Transverse colon (tissue), 4 donors: Measurements from ENCODE around the gene RNF150. TPM values are rescaled to one million over a fixed set of nuclear protein-coding genes. Genes with fewer than 3 reads are reported as not detected.

Experiments used
- DNase-seq: peaks from one replicate; pipeline ENCODE4 v3.0.0-alpha.2; 2019
- H3K27ac ChIP-seq, 4 donors: fragments of 200-600 bp; sonication (generic); 2 replicates each; pipeline ENCODE4 v1.5.1; 2016 to 2018; ENCODE audit warnings: inconsistent platforms in 4 of 4
- H3K27me3 ChIP-seq: fragments of 200-600 bp; sonication (generic); 2 replicates; pipeline ENCODE4 v1.5.1; 2017; ENCODE audit warnings: inconsistent platforms
- H3K36me3 ChIP-seq, 4 donors: fragments of 200-600 bp; sonication (generic); 2 replicates each; pipeline ENCODE4 v1.5.1; 2017 to 2019; ENCODE audit warnings: inconsistent platforms in 4 of 4
- H3K4me1 ChIP-seq, 4 donors: fragments of 200-600 bp; sonication (generic); 2 replicates each; pipeline ENCODE4 v1.5.1; 2017 to 2020; ENCODE audit warnings: inconsistent platforms in 4 of 4
- H3K4me3 ChIP-seq, 4 donors: fragments of 200-600 bp; sonication (generic); 1 replicate in 1 of 4; 2 replicates in 3 of 4; pipeline versions ENCODE4 v1.5.1 to v1.6.1; 2017 to 2019; ENCODE audit warnings: inconsistent platforms in 4 of 4
- H3K9me3 ChIP-seq, 2 donors: fragments of 200-600 bp; sonication (generic); 2 replicates each; pipeline ENCODE4 v1.5.1; 2017 to 2019; ENCODE audit warnings: inconsistent platforms in 2 of 2
- CTCF ChIP-seq, 5 experiments: fragments of 200-600 bp in 3 of 5; fragments of 450-650 bp in 2 of 5; sonication (generic) in 3 of 5; IDR thresholded peaks; 1 replicate in 2 of 5; 2 replicates in 3 of 5; pipeline ENCODE4 v1.5.1; 2016 to 2017; ENCODE audit warnings: antibody characterized with exemption in 5 of 5, inconsistent platforms in 3 of 5, mild to moderate bottlenecking in 2 of 5, moderate library complexity in 1 of 5
- EP300 ChIP-seq: sonication (generic); formaldehyde crosslinking; IDR thresholded peaks from one replicate; pipeline ENCODE4 v1.6.1; 2017; ENCODE audit warnings: antibody characterized with exemption, low read depth
- POLR2A ChIP-seq: fragments of 450-650 bp; IDR thresholded peaks from one replicate; pipeline ENCODE4 v1.6.1; 2016; ENCODE audit warnings: antibody characterized with exemption, mild to moderate bottlenecking, moderate library complexity
- POLR2AphosphoS5 ChIP-seq, 3 donors: sonication (generic); formaldehyde crosslinking; IDR thresholded peaks; one replicate each; pipeline ENCODE4 v1.6.1; 2016; ENCODE audit warnings: antibody characterized with exemption in 3 of 3
- WGBS, 2 donors: methylation state at CpG; one replicate each; pipeline ENCODE4 v1.1.5; 2018; ENCODE audit warnings: low coverage in 1 of 2; 5-methylcytosine and 5-hydroxymethylcytosine counted together
- in situ Hi-C, 4 donors: fragments of 200-750 bp; cut with MboI; loops; one replicate each; pipeline versions ENCODE4 v1.15.0 to v1.15.1; 2017; ENCODE audit warnings: low sequenced_read_pairs in 3 of 4, low pct_ligation_motif_present in 1 of 4, low pct_unique_long_range_greater_than_20kb in 1 of 4
- intact Hi-C: fragments of 100-400 bp; cut with DNase I; formaldehyde crosslinking; loops from one replicate; pipeline ENCODE4 v1.15.1; 2023; ENCODE audit warnings: low total_unique reads
- total RNA-seq, 4 donors: library from RNA; depleted of rRNA; stranded (reverse); fragments of >200 nt; gene quantifications; one replicate each; pipeline ENCODE4 v1.1.0, GENCODE V29; 2016

RNF150 gene
- total RNA-seq, 4 donors from 2014 or later: 2.8 to 15.3 (median 7.9) TPM

GRCh38 chr4:140849526-140849925, 283.7 kb downstream of the RNF150 start:
- Histone ChIP-seq H3K4me3 (no peak overlapping the region), H3K9me3 (no peaks in the 10 kb centered on the region), H3K36me3 (no peaks in the 10 kb centered on the region), H3K27me3 (no peaks in the 10 kb centered on the region), H3K27ac (no peak overlapping the region), H3K4me1 (peaks cover 0 to 3% (median 0%) of the 10 kb centered on the region in 4 donors)
- TF ChIP-seq CTCF (IDR thresholded peaks at IDR 0.05) (no peak), EP300 (no peak), POLR2A (no peak), POLR2AphosphoS5 (IDR thresholded peaks at IDR 0.05) (no peak)
- no peak for DNase-seq
- in situ Hi-C loops: no loop called here
- intact Hi-C loops: no loop called here
- WGBS, 2 donors: 87 to 88% methylated on average over 1 of the region's 1 CpG

GRCh38 chr4:140846736-140847135, 286.5 kb downstream of the RNF150 start:
- peaks cover 0 to 3% (median 0%) of the 10 kb centered on the region in 4 donors for H3K4me1 ChIP-seq
- TF ChIP-seq POLR2AphosphoS5 (IDR thresholded peaks at IDR 0.05) (no peak), POLR2A (no peak), EP300 (no peak), CTCF (IDR thresholded peaks at IDR 0.05) (no peak)
- no peaks in the 10 kb centered on the region for H3K36me3 ChIP-seq
- H3K9me3 ChIP-seq: no peaks in the 10 kb centered on the region
- H3K4me3 ChIP-seq: no peak overlapping the region
- intact Hi-C loops: no loop called here
- no peak for DNase-seq
- in situ Hi-C loops: no loop called here
- no peaks in the 10 kb centered on the region for H3K27me3 ChIP-seq
- H3K27ac ChIP-seq: no peak overlapping the region

GRCh38 chr4:140844061-140844460, 289.2 kb downstream of the RNF150 start:
- DNase-seq: no peak
- in situ Hi-C loops: no loop called here
- intact Hi-C loops: no loop called here

GRCh38 chr4:140841186-140841585, 292.1 kb downstream of the RNF150 start:
- Histone ChIP-seq H3K4me1 (peaks cover 0 to 4% (median 0%) of the 10 kb centered on the region in 4 donors), H3K27me3 (no peaks in the 10 kb centered on the region), H3K36me3 (no peaks in the 10 kb centered on the region), H3K27ac (no peak overlapping the region), H3K4me3 (no peak overlapping the region), H3K9me3 (no peaks in the 10 kb centered on the region)
- DNase-seq: no peak
- 77 to 84% methylated on average over 2 of the region's 2 CpGs for WGBS, 2 donors
- in situ Hi-C loops (no loop called here), intact Hi-C loops (no loop called here)
- TF ChIP-seq EP300: no peak
- TF ChIP-seq CTCF (IDR thresholded peaks at IDR 0.05): no peak
- TF ChIP-seq POLR2A: no peak
- TF ChIP-seq POLR2AphosphoS5 (IDR thresholded peaks at IDR 0.05): no peak

More at GRCh38 chr4:140844061-140844460, 289.2 kb downstream of the RNF150 start:
- Histone ChIP-seq H3K27ac (no peak overlapping the region), H3K4me3 (no peak overlapping the region), H3K36me3 (no peaks in the 10 kb centered on the region), H3K27me3 (no peaks in the 10 kb centered on the region), H3K4me1 (peaks cover 0 to 4% (median 0%) of the 10 kb centered on the region in 4 donors), H3K9me3 (no peaks in the 10 kb centered on the region)
- 56 to 66% methylated on average over 1 of the region's 1 CpG for WGBS, 2 donors
- no peak for TF ChIP-seq EP300
- TF ChIP-seq CTCF (IDR thresholded peaks at IDR 0.05): no peak
- no peak for TF ChIP-seq POLR2A
- no peak for TF ChIP-seq POLR2AphosphoS5 (IDR thresholded peaks at IDR 0.05)
